OCI-M1 (cell line): ENCODE data around the gene RASGRP2.

Experiments
- DNase-seq: peaks from one replicate; lab custom pipeline; 2025; lab: John Stamatoyannopoulos, UW

The RASGRP2 gene

DNA sequence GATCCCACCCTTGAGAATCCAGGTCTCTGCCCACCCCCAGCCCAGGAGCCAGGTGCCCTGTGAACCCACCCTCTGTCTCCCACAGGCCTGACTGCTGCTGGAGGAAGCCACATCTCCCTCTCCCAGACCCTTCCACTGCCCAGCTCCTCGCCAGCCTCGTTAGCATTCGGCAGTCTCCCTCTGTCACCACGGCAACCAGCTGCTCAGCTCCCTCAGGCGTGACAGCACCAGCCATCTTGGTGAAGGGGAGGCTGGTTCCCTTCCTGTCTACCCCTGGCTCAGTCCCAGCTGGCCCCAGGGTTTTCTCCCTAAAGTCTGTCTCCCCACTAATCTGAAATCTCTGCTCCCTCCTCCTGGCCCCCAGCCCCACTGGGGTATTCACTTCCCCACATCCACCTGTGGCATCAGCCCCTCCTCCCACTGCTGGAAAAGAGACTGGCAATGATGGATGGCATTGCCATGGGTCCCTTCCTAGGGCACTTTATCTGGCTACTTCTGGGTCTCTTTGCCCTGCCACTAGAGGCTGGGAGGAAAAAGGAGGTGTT, 49.0 kb downstream of the RASGRP2 start:
- no peak for DNase-seq

DNA sequence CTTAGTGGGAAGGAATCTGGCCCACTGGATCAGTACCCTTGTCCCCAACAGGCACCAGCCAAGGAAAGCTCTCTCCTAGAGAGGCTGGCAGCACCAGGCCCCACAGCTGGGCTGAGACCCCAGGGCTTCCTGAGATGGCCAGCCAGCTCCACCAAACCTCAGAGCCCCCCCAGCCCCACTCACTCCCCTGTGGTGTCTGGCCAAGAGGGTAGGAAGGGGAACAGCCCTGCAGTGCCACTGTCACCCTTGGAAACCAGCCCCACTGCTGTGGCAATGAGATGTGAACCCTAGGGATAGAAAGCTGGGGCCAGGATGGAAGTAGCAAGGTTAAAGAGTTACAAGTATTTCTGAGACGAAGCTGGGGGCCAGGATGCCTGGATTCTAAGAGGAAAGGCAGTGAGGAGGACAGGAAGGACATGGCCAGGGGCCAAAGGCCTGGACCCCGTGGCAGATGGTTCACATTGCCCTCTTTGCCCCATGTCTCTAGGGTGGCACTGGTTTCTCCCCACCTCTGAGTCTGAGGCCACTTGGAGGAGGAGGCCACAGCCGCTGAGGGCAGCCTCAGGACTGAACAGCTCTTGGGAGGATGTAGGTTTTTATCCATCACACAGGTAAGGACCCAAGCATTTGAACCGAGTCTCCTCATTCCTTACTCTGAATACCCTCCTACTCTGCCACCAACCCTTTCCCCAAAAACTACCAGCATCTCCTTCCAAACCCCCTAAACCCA, 49.8 kb downstream of the RASGRP2 start:
- DNase-seq = no peak

DNA sequence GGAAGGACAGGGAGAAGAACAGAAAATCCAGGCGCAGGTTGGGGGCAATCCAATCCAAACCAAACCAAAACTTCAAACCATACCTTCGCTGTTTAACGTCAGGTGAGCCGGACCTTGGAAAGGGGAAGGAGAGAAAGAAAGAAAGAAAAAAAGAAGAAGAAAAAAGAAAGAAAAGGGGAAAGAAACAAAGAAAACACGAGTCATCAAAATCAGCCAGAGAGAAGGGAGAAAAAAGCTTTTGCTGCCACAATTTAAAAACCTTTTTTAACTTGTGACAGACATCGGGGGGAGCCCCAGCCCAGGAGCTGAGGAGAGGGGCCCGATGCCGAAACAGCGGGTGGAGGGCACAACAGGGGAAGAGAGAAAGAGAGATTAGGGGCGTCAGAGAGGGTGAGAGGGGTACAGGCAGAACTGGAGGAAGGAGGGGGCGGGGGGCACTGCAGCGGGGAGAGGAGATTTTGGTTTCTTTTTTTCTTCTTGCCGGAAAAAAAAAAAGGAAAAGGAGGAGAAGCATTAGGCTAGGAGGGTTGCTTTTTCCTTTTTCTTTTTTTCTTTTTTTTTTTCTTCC, 51.1 kb downstream of the RASGRP2 start:
- DNase-seq = no peak

DNA sequence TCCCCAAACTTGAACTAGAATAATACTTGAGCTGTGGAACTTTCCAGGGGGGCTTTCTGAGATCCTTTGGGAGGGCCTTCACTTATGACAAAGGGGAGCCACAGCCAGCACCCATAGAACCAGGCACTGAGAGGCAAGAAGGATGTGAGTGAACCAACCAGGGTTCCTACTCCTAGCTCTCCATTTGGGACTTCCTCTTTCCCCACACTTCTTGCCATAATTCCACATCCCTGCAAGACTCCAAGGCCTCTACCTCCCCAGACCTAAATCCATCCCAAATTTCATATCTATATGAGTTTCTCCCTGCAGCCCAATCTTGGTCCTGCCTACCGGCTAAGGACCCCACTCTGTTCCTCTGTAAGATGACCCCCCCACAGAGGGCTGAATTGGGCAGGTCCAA, 52.4 kb downstream of the RASGRP2 start:
- no peak for DNase-seq

DNA sequence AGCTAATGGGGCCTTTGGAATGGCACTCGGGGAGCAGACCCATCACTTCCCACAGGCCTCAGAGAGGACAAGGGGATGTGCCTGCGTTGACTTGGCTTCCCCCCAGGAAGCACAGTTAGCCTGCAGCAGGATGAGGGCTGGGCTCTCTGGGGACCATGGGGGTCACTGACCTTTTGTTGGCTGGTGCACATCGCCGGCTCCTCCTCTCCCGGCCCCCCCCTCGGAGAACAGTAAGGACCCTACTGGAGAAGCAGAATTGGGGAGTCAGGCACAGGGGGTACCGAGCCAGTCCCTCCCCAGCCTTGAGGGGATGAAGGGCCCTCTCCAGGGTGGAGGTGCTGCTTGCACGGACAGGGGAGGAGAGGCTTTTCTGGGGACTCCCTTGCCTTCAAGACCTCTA, 53.7 kb downstream of the RASGRP2 start:
- no peak for DNase-seq

DNA sequence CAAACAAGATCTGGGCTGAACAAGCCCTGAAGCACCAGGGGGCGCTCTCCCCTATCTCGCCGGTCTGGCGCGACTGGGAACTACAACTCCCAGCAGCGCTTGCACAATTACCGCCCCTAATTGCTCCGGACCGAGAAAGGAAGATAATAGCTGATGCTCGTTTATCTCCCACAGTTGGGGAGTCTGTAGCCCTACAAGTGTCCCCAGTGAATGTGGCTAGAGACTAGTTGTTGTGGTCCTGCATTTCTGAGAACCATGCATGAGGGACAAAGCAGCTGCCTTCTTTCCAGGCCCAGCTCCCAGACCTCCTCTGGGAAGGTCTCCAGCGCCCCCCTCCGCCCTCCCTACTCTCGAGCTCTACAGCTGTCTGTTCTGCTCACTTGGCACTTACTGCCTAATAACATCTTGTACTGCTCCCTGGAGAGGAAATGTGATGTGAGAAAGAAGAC, 55.4 kb downstream of the RASGRP2 start:
- peak; percentile 91 for DNase-seq

DNA sequence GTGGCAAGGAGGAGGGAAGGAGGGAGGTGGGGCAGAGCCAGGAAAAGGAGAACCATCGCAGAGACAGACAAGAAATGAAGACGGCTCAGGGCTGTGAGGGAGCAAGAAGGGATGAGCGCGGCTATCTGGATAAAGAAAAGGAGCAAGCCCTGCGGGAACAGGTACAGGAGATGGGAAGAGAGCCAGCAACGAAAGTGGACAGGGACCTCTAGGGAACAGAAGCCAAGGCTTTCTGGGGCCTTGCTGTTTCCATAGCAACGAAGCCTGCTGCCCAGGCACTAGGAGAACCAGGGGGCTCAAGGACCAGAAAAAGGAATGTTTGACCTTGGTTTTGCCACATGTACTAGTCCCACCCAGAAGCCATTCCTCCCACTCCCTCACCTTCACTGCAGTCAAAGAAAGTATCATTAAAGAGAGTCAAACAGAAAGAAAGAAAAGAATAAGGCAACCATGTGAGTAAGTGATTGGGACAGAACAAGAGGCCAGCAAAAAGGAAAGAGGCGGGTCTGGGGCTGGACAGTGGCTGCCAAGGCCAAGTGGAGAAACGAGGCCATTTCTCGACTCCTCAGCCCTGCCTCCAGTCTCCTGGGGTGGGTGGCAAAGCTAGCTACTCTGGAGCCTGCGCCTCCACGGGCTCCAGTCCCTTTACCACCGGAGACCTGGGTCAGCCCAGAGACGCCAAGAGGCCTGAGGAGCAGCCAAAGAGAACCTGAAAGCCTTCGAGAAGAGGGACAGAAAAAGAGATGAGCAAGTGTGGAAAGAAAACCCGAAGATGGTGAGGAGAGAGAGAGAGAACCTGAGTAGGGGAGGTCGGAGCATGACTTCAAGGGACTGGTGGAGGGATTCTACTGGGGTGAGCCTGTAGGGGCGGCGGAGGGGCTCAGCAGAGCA, 56.1 kb downstream of the RASGRP2 start:
- DNase-seq = no peak

DNA sequence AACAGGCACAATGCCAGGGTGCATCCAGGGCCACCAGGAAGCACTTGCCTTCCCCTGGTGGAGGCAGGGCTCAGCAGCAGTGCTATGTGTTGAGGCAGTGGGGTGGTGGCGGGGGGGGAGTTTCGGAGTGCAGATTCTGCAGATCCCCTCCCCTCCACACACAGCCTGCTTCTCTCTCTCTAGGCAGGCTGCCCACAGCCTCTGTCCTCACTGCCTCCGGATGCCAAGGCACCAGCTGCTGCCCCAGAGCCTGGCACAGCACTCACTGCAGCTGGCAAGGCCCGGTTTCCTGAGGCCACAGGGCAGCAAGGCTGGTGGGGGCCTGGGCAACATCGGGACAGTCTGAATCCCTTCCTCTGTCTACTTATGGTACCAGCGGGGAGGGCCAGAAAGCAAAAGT, 56.7 kb downstream of the RASGRP2 start:
- no peak for DNase-seq

DNA sequence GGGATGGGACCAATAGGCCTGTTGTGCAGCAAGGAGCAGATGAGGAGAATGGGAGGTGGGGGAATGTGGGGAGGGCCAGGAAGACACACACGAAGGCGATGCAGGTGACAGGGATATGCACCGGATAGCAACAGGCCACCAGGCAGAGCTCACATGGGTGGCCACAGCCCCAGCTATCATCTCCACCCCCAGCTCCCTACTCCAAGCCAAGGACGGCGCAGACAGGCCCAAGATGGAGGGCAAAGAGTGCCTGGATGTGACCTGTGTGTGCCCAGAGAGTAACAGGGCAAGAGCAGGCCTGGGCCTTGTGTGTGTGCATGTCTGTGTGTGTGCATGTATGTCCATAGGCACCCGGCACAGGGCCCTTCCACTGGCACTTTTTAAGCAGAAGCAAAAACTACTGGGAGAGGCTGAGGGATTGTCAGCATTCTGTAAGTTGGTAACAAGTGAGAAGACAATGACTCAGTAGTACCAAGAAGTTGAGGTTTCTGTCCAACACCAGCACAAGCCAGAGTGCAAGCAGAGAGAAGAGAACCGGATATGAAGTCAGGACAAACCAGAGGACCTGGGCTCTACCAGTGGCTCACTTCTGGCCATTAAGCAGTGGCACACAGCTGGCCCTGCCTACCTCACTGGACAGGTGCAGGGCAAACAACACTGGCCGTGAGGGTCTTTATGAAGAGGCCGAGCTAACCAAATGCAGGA, 57.3 kb downstream of the RASGRP2 start:
- no peak for DNase-seq

DNA sequence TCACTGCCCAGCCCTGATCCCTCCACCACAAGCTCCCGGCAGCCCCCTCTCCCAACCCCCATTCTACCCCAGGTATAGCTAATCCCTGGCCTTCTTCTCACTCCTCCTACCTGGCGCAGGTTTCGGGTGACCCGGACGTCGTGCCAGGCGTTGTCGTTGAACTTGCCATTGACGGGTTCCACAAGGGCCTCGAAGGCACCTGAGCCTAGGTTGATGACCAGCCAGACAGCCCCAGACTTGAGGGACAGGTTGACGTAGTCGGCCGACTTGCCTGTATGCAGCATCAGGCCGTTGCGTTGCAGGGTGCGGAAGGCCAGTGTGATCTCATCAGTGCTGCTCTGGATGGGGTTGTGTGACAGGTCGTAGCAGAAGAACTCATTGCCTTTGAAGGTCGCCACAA, 58.4 kb downstream of the RASGRP2 start:
- no peak for DNase-seq

DNA sequence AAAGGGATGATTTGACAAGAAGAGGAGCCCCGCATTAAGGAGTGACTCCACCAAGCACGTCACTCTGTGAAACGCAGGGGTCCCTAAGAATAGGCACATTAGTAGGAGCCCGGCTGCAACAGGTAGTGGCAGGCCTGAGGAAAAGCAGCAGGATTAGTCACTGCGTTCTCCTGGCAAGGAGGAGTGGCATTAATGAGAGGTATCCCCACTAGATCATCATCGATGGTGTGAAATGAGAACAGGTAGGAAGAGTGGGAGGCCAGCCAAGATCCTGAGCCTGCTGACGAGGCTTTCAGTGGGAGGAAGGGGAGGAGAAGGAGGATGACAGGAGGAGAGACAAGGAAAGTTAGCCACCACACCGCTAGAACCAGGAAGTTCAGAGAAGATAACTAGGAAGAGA, 59.6 kb downstream of the RASGRP2 start:
- no peak for DNase-seq

DNA sequence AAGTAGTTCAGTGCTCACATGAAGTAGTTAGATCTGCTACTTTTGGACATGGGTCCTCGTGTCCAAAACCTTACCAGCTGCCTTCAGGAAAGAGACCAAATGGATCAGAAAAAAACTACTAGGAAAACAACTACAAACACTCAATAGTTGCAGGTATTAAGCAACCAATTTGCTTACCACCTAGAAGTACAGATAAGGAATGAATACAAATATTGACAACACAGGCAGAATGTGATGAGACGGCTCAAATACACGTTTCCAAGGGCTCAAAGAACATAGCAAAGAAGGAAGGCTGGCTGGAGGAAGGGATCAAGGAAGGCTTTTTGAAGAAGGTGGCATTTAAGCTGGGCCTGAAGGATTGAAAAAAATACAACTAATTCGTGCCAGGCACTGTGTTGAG, 62.8 kb downstream of the RASGRP2 start:
- DNase-seq = no peak

DNA sequence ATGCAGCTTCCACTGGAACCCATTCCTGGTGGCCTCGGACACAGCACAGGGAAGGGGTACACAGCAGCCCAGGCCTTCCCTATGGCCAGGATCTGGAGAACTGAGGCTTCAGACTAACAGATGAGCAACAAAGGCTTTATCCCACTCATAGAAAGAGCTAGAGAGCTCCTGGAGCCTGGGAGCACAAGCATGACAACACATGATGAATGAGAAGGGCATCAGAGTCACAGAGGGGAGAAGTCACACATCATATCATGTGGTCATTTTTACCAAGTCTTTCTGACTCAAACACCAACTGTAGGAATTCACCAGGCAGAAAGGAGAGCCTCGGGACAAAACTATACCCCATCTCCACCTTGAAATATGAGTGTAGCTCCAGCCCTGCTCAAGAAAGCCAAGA, 64.1 kb downstream of the RASGRP2 start:
- DNase-seq = no peak

DNA sequence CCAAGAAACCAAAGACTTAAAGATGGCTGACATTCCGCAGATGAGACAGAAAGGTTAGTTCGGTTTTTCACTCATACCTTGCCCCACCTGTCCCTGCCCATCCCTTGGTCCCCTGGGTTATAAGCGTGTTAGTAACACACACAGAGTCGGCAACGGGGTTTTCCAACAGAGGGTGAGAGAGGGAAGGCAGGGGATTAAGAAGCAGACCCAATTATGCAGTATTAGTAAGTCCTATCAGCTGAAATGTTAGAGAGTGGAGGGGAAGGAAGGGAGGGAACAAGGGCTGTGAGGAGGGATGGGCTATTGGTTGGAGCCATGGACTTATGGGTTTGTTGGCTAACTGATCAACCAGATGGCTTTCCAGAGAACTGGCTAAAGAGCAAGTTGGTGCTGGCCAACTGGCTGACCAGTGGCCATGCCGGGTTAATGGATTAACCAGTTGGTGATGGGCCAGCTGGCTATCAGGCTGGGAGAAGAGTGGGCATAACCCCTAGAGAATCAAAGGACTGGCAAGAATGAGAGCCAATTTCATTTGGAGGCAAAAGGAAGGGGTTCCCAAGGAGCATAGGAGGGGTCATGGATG, 66.4 kb downstream of the RASGRP2 start:
- DNase-seq = no peak
